H1 (cell line): Measurements from ENCODE around the gene PSMF1. TPM values are rescaled to one million over a fixed set of nuclear protein-coding genes. Genes with fewer than 3 reads are reported as not detected.

Experiments
- CTCF ChIA-PET: fragments of 300-600 bp; sonication (Branson Sonifier 250); formaldehyde crosslinking; loops from one replicate; lab custom pipeline; 2021; ENCODE audit not compliant: partially characterized antibody; lab: Charles Lee
- POLR2A ChIA-PET: fragments of 300-600 bp; sonication (Branson Sonifier 250); formaldehyde crosslinking; loops from one replicate; lab custom pipeline; 2021; ENCODE audit warnings: inconsistent platforms; ENCODE audit not compliant: partially characterized antibody; lab: Charles Lee
- DNase-seq, 2 experiments: peaks; one replicate each; pipeline versions ENCODE4 v3.0.0 to v3.0.0-alpha.2; 2010 to 2022; ENCODE audit warnings: low spot score in 2 of 2, low read depth in 1 of 2, mixed read lengths in 1 of 2
- FAIRE-seq: peaks from 2 replicates; lab custom pipeline; 2011; peaks lifted over from hg19 to GRCh38; lab: Jason Lieb, UNC
- H2AFZ ChIP-seq: 2 replicates; pipeline ENCODE4 v1.8.1; 2012; ENCODE audit warnings: low read length, inconsistent platforms
- H2AK5ac ChIP-seq: 2 replicates; pipeline ENCODE4 v1.6.1; 2013; ENCODE audit warnings: low read depth, low read length
- H2BK120ac ChIP-seq: replicated peaks from 2 replicates; pipeline ENCODE3; 2013; ENCODE audit warnings: low read depth, low read length, inconsistent platforms
- H2BK12ac ChIP-seq: 2 replicates; pipeline ENCODE4 v1.6.1; 2013; ENCODE audit warnings: low read depth, low read length
- H2BK15ac ChIP-seq: 2 replicates; pipeline ENCODE4 v1.6.1; 2013; ENCODE audit warnings: low read length
- H2BK20ac ChIP-seq: 2 replicates; pipeline ENCODE4 v1.6.1; 2013; ENCODE audit warnings: low read length
- H2BK5ac ChIP-seq: 2 replicates; pipeline ENCODE4 v1.6.1; 2013; ENCODE audit warnings: low read depth, low read length
- H3K14ac ChIP-seq: 2 replicates; pipeline ENCODE4 v1.6.1; 2013; ENCODE audit warnings: inconsistent platforms; ENCODE audit not compliant: insufficient read length
- H3K18ac ChIP-seq: 2 replicates; pipeline ENCODE4 v1.6.1; 2013; ENCODE audit warnings: low read length; ENCODE audit errors: extremely low read depth
- H3K23ac ChIP-seq: 2 replicates; pipeline ENCODE4 v1.6.1; 2013; ENCODE audit warnings: inconsistent platforms; ENCODE audit not compliant: insufficient read length
- H3K23me2 ChIP-seq: 2 replicates; pipeline ENCODE4 v1.6.1; 2013; ENCODE audit warnings: low read depth, low read length
- H3K27ac ChIP-seq: 2 replicates; pipeline ENCODE4 v1.6.1; 2011; ENCODE audit warnings: low read depth, low read length, inconsistent platforms
- H3K27me3 ChIP-seq, 4 experiments: replicated peaks in 1 of 4; 1 replicate in 1 of 4; 2 replicates in 3 of 4; pipeline versions ENCODE4 v1.6.1 to v1.8.1; 2011 to 2013; ENCODE audit warnings: low read length in 3 of 4, mild to moderate bottlenecking in 3 of 4, inconsistent platforms in 2 of 4, mixed read lengths in 2 of 4, moderate library complexity in 1 of 4; ENCODE audit not compliant: control insufficient read depth in 3 of 4, insufficient read depth in 3 of 4; ENCODE audit errors: extremely low read depth in 1 of 4
- H3K36me3 ChIP-seq, 4 experiments: 2 replicates each; pipeline versions ENCODE4 v1.6.1 to v1.8.1; 2011 to 2013; ENCODE audit warnings: mild to moderate bottlenecking in 4 of 4, low read length in 3 of 4, moderate library complexity in 2 of 4, control low read depth in 1 of 4, inconsistent platforms in 1 of 4; ENCODE audit not compliant: insufficient read depth in 4 of 4, control insufficient read depth in 2 of 4
- H3K4ac ChIP-seq: replicated peaks from 2 replicates; pipeline ENCODE3; 2013; ENCODE audit warnings: low read length, low read depth, mixed read lengths, inconsistent platforms; ENCODE audit not compliant: insufficient read length
- H3K4me1 ChIP-seq, 4 experiments: replicated peaks in 1 of 4; 1 replicate in 1 of 4; 2 replicates in 3 of 4; pipeline versions ENCODE4 v1.6.1 to v1.8.1; 2011 to 2013; ENCODE audit warnings: low read length in 3 of 4, inconsistent platforms in 2 of 4, mixed read lengths in 1 of 4; ENCODE audit not compliant: insufficient read depth in 4 of 4, control insufficient read depth in 3 of 4
- H3K4me2 ChIP-seq, 2 experiments: 2 replicates each; pipeline versions ENCODE4 v1.6.1 to v1.8.1; 2011 to 2013; ENCODE audit warnings: low read depth in 2 of 2, low read length in 2 of 2, control low read depth in 1 of 2, inconsistent platforms in 1 of 2, mild to moderate bottlenecking in 1 of 2; ENCODE audit not compliant: insufficient read depth in 1 of 2
- H3K4me3 ChIP-seq, 4 experiments: fragments of 200-600, 300-600 bp in 1 of 4; sonication (generic), shearing (Covaris generic), sonication (Bioruptor Twin) in 1 of 4; 2 replicates each; pipeline versions ENCODE4 v1.5.1 to v1.8.1; 2011 to 2016; ENCODE audit warnings: low read length in 4 of 4, low read depth in 3 of 4, control low read depth in 2 of 4, inconsistent platforms in 2 of 4, mild to moderate bottlenecking in 2 of 4, mixed read lengths in 1 of 4, moderate library complexity in 1 of 4; ENCODE audit not compliant: insufficient read depth in 2 of 4; ENCODE audit errors: extremely low read depth in 1 of 4
- H3K56ac ChIP-seq: replicated peaks from 2 replicates; pipeline ENCODE3; 2013; ENCODE audit warnings: low read depth, mild to moderate bottlenecking, mixed read lengths, low read length, inconsistent platforms; ENCODE audit not compliant: insufficient read length
- H3K79me1 ChIP-seq: 2 replicates; pipeline ENCODE4 v1.6.1; 2013; ENCODE audit warnings: low read depth, low read length, control low read depth
- H3K79me2 ChIP-seq, 2 experiments: 2 replicates each; pipeline versions ENCODE4 v1.6.1 to v1.8.1; 2012 to 2013; ENCODE audit warnings: low read length in 2 of 2, mild to moderate bottlenecking in 2 of 2, inconsistent platforms in 1 of 2; ENCODE audit not compliant: insufficient read depth in 2 of 2, control insufficient read depth in 1 of 2
- H3K9ac ChIP-seq, 4 experiments: replicated peaks in 1 of 4; 1 replicate in 1 of 4; 2 replicates in 3 of 4; pipeline versions ENCODE4 v1.6.1 to v1.8.1; 2011 to 2013; ENCODE audit warnings: low read depth in 3 of 4, low read length in 3 of 4, control low read depth in 2 of 4, mild to moderate bottlenecking in 2 of 4, moderate library complexity in 2 of 4, inconsistent platforms in 1 of 4; ENCODE audit errors: extremely low read depth in 1 of 4
- H3K9me3 ChIP-seq, 2 experiments: 2 replicates each; pipeline versions ENCODE4 v1.6.1 to v1.8.1; 2012 to 2013; ENCODE audit warnings: mild to moderate bottlenecking in 2 of 2, moderate library complexity in 2 of 2, control low read depth in 1 of 2, inconsistent platforms in 1 of 2, low read depth in 1 of 2, low read length in 1 of 2, mixed read lengths in 1 of 2; ENCODE audit not compliant: insufficient read depth in 2 of 2
- H4K20me1 ChIP-seq, 2 experiments: replicated peaks in 1 of 2; 2 replicates each; pipeline versions ENCODE3 to v1.8.1; 2011 to 2013; ENCODE audit warnings: inconsistent platforms in 2 of 2, low read length in 2 of 2, mild to moderate bottlenecking in 1 of 2; ENCODE audit not compliant: insufficient read depth in 2 of 2, control insufficient read depth in 1 of 2
- H4K5ac ChIP-seq: 2 replicates; pipeline ENCODE4 v1.6.1; 2013; ENCODE audit warnings: low read length, low read depth, mixed read lengths, inconsistent platforms; ENCODE audit not compliant: insufficient read length
- H4K8ac ChIP-seq: 2 replicates; pipeline ENCODE4 v1.8.0; 2013; ENCODE audit warnings: mild to moderate bottlenecking, moderate library complexity, low read length, inconsistent platforms; ENCODE audit not compliant: insufficient read depth; ENCODE audit errors: extremely low read depth
- H4K91ac ChIP-seq: replicated peaks from 2 replicates; pipeline ENCODE3; 2013; ENCODE audit warnings: low read length, mixed read lengths, inconsistent platforms; ENCODE audit not compliant: insufficient read length
- ASH2L ChIP-seq: fragments of 200-600, 300-600 bp; sonication (generic); IDR thresholded peaks from one replicate; pipeline ENCODE4 v1.7.1; 2017; ENCODE audit warnings: low read length
- CHD2 ChIP-seq: IDR thresholded peaks from 2 replicates; pipeline ENCODE4 v1.6.1; 2012; ENCODE audit warnings: low read length, improper control_type of control experiment
- EZH2 ChIP-seq: fragments of 200-600 bp; sonication (generic); IDR thresholded peaks from 2 replicates; pipeline ENCODE4 v1.7.1; 2012; ENCODE audit warnings: low read depth, mild to moderate bottlenecking, moderate library complexity, low read length, inconsistent platforms; ENCODE audit not compliant: severe bottlenecking
- HDAC2 ChIP-seq, 2 experiments: fragments of 300-600 bp in 1 of 2; sonication (generic) in 1 of 2; IDR thresholded peaks; 2 replicates each; pipeline ENCODE4 v1.6.1; 2011 to 2012; ENCODE audit warnings: low read depth in 2 of 2, low read length in 2 of 2, mild to moderate bottlenecking in 2 of 2, moderate library complexity in 2 of 2, borderline replicate concordance in 1 of 2, inconsistent platforms in 1 of 2
- HDAC6 ChIP-seq: IDR thresholded peaks from one replicate; pipeline ENCODE4 v1.7.1; 2012; ENCODE audit warnings: low read depth, mild to moderate bottlenecking, inconsistent platforms, low read length, moderate library complexity
- PHF8 ChIP-seq: fragments of 200-600 bp; sonication (generic); conservative IDR thresholded peaks from 2 replicates; pipeline ENCODE4 v1.7.1; 2012; ENCODE audit warnings: low read depth, mild to moderate bottlenecking, inconsistent platforms, low read length, moderate library complexity
- RAD21 ChIP-seq, 2 experiments: IDR thresholded peaks in 1 of 2; conservative IDR thresholded peaks in 1 of 2; 2 replicates each; pipeline ENCODE4 v1.6.1; 2011; ENCODE audit warnings: low read depth in 2 of 2, low read length in 2 of 2, improper control_type of control experiment in 1 of 2, inconsistent platforms in 1 of 2, mild to moderate bottlenecking in 1 of 2, moderate library complexity in 1 of 2
- TAF7 ChIP-seq: optimal IDR thresholded peaks from 2 replicates; pipeline ENCODE3; 2011; ENCODE audit warnings: low read depth, mild to moderate bottlenecking, inconsistent platforms, low read length, moderate library complexity, borderline replicate concordance
- TCF12 ChIP-seq: IDR thresholded peaks from 2 replicates; pipeline ENCODE4 v1.6.1; 2011; ENCODE audit warnings: low read depth, mild to moderate bottlenecking, low read length
- WGBS, 2 experiments: shearing (Covaris generic) in 1 of 2; methylation state at CpG; one replicate each; pipeline versions ENCODE4 v1.1.6 to v1.1.7; 2013 to 2015; ENCODE audit warnings: low lambda C conversion rate in 2 of 2, mixed read lengths in 2 of 2, inconsistent platforms in 1 of 2, low coverage in 1 of 2, missing lambda C conversion rate in 1 of 2; ENCODE audit not compliant: insufficient replicate concordance in 2 of 2, insufficient coverage in 1 of 2, insufficient read length in 1 of 2; ENCODE audit errors: extremely low coverage in 1 of 2, missing lambda C conversion rate in 1 of 2; 5-methylcytosine and 5-hydroxymethylcytosine counted together
- polyA plus RNA-seq, 7 experiments: library from polyadenylated mRNA; depleted of rRNA in 3 of 7; stranded (reverse) in 5 of 7; unstranded in 2 of 7; fragments of >200 nt in 5 of 7; fragments of 200-250 nt in 2 of 7; gene quantifications; 1 replicate in 5 of 7; 2 replicates in 1 of 7; 4 replicates in 1 of 7; pipeline versions ENCODE4 v1.2.1 to v1.2.3, GENCODE V29; 2011 to 2013; ENCODE audit warnings: missing spikeins in 2 of 7, mixed read lengths in 2 of 7
- total RNA-seq: library from RNA; stranded (reverse); fragmentation: NEBNext Ultra II Directional; extraction: Animal tissue kit (Norgen Biotek cat#: 25700); gene quantifications from 2 replicates; pipeline ENCODE4 v1.2.1, GENCODE V29; 2021
- TF ChIP-seq, protein P1 (sequence below), 3 experiments: IDR thresholded peaks; 1 replicate in 2 of 3; 2 replicates in 1 of 3; pipeline versions ENCODE4 v1.5.1 to v1.6.1; 2011; ENCODE audit warnings: low read length in 3 of 3, mild to moderate bottlenecking in 3 of 3, inconsistent platforms in 2 of 3, low read depth in 1 of 3, moderate library complexity in 1 of 3; ENCODE audit not compliant: insufficient read depth in 1 of 3; ENCODE audit errors: control extremely low read depth in 1 of 3

Gene PSMF1
- total and polyA plus RNA-seq, 2 of the 8 experiments (the other 6 are each of a cell fraction or from before 2014, with no cell fraction given) = 106 to 159 TPM

DNA sequence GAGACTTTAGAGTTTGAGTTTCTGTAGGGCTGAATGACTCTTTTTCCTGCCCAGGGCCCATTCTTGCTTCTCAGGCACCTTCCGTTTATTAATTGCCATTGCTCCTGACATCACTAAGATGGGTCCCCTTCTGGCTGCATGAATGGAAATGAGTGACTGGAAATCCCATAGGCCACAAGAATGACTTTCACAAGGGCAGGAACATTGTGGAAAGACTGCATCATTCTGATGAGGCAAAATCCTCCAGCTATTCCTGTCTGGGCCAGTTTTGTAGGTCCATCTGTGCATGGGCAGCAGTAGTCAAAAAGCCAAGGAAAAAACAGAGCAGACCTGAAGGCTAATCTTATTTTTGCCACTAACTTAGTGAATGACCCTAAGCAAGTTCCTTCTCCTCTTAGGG is 47.1 kb downstream of the PSMF1 start:
- H3K9ac ChIP-seq = no peak overlapping the region
- no peak overlapping the region for H2BK5ac ChIP-seq
- peaks cover 14 to 55% (median 49%) of the 10 kb centered on the region in 4 experiments; a peak in 7 of 8 replicates for H3K36me3 ChIP-seq
- CTCF ChIA-PET = interaction anchor here (1.3 kb wide), 1 partner anchor 11 kb away, joined by 3 read pairs; no protein-coding TSS in a partner anchor
- no peak overlapping the region for H4K91ac ChIP-seq
- peaks cover 0 to 17% of the 10 kb centered on the region in 2 experiments for H4K20me1 ChIP-seq
- H3K56ac ChIP-seq = no peak overlapping the region
- no peak overlapping the region for H3K4me3 ChIP-seq
- H2BK15ac ChIP-seq = no peak overlapping the region
- H2BK20ac ChIP-seq = no peak overlapping the region
- no peak overlapping the region for H4K5ac ChIP-seq
- no peak overlapping the region for H3K27ac ChIP-seq
- H3K18ac ChIP-seq = no peak overlapping the region
- H3K9me3 ChIP-seq = no peaks in the 10 kb centered on the region
- WGBS, 2 experiments = 100% methylated on average over 1 of the region's 1 CpG; no CpG with 5 or more reads in 1 of the 2 experiments
- no peak overlapping the region for H3K4me2 ChIP-seq
- no peak overlapping the region for H4K8ac ChIP-seq
- H2AFZ ChIP-seq = no peak overlapping the region
- H3K4me1 ChIP-seq = no peaks in the 10 kb centered on the region
- no peaks in the 10 kb centered on the region; the same call in 1 of the 2 replicates for H3K79me1 ChIP-seq
- H3K23me2 ChIP-seq = no peaks in the 10 kb centered on the region
- POLR2A ChIA-PET = no interaction called here
- H2AK5ac ChIP-seq = no peak overlapping the region
- no peak overlapping the region for H3K14ac ChIP-seq
- no peak overlapping the region for H3K4ac ChIP-seq
- H2BK120ac ChIP-seq = no peak overlapping the region
- H3K23ac ChIP-seq = no peak overlapping the region
- no peaks in the 10 kb centered on the region for H3K79me2 ChIP-seq
- H2BK12ac ChIP-seq = no peak overlapping the region
- DNase-seq (no peak), FAIRE-seq (no peak)
- no peaks in the 10 kb centered on the region for H3K27me3 ChIP-seq
- TF ChIP-seq, protein P1, sequence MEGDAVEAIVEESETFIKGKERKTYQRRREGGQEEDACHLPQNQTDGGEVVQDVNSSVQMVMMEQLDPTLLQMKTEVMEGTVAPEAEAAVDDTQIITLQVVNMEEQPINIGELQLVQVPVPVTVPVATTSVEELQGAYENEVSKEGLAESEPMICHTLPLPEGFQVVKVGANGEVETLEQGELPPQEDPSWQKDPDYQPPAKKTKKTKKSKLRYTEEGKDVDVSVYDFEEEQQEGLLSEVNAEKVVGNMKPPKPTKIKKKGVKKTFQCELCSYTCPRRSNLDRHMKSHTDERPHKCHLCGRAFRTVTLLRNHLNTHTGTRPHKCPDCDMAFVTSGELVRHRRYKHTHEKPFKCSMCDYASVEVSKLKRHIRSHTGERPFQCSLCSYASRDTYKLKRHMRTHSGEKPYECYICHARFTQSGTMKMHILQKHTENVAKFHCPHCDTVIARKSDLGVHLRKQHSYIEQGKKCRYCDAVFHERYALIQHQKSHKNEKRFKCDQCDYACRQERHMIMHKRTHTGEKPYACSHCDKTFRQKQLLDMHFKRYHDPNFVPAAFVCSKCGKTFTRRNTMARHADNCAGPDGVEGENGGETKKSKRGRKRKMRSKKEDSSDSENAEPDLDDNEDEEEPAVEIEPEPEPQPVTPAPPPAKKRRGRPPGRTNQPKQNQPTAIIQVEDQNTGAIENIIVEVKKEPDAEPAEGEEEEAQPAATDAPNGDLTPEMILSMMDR (IDR thresholded peaks at IDR 0.05; ENCODE audit: control extremely low read depth in 1 of 3, insufficient read depth in 1 of 3, low read depth in 1 of 3, low read length in 3 of 3) = no peak
- TF ChIP-seq TAF7 = no peak
- no peak for TF ChIP-seq EZH2
- no peak for TF ChIP-seq CHD2
- TF ChIP-seq ASH2L = no peak
- no peak for TF ChIP-seq PHF8
- no peak for TF ChIP-seq HDAC2 (IDR thresholded peaks at IDR 0.05; ENCODE audit: borderline replicate concordance in 1 of 2, low read depth in 2 of 2, low read length in 2 of 2)
- no peak for TF ChIP-seq TCF12
- no peak for TF ChIP-seq HDAC6
- no peak for TF ChIP-seq RAD21 (IDR thresholded peaks at IDR 0.05 in 1 of 2, conservative IDR thresholded peaks at IDR 0.05 in 1 of 2; ENCODE audit: low read depth in 2 of 2, low read length in 2 of 2)
